HCT116 (cell line): Measurements from ENCODE around the gene KIAA1755. TPM values are rescaled to one million over a fixed set of nuclear protein-coding genes. Genes with fewer than 3 reads are reported as not detected.

ENCODE experiments used
- ATAC-seq: fragments of 200-7000 bp; cut with Tn5 transposase; 2 replicates; pipeline ENCODE4 v1.9.1; 2020; ENCODE audit warnings: mild to moderate bottlenecking, moderate library complexity
- BruUV-seq: library from RNA; stranded (reverse); fragments of 400-500 nt; replicated peaks from 2 replicates; lab custom pipeline; 2021; lab: Mats Ljungman, UMichigan
- CTCF ChIA-PET: fragments of 300-600 bp; sonication (Branson Sonifier 250); formaldehyde crosslinking; loops from one replicate; lab custom pipeline; 2021; ENCODE audit warnings: antibody characterized with exemption; lab: Charles Lee
- POLR2A ChIA-PET: fragments of 300-600, 350-600 bp; sonication (Branson Sonifier 250); formaldehyde crosslinking; loops from one replicate; lab custom pipeline; 2021; ENCODE audit warnings: antibody characterized with exemption; lab: Charles Lee
- RAD21 ChIA-PET, 2 experiments: fragments of 300-600 bp; sonication (Branson Sonifier 250); formaldehyde crosslinking; loops; one replicate each; lab custom pipeline; 2023; ENCODE audit warnings: low total read pairs in 2 of 2; ENCODE audit not compliant: uncharacterized antibody in 2 of 2, unreplicated experiment in 2 of 2, low non-redundant PET in 1 of 2; lab: Charles Lee
- DNase-seq: peaks from one replicate; pipeline ENCODE4 v3.0.0-alpha.2; 2010; ENCODE audit warnings: low read depth, low spot score
- H2AFZ ChIP-seq: fragments of 200-600 bp; shearing (Covaris generic), sonication (generic); 2 replicates; pipeline ENCODE4 v1.6.1; 2017; ENCODE audit warnings: low read depth, mixed run types, mixed read lengths, antibody characterized with exemption, low read length; ENCODE audit not compliant: poor library complexity, severe bottlenecking
- H3K27ac ChIP-seq: 2 replicates; pipeline ENCODE4 v1.5.1; 2012; ENCODE audit warnings: low read depth, low read length
- H3K27me3 ChIP-seq: fragments of 200-600 bp; sonication (generic); 2 replicates; pipeline ENCODE4 v1.6.1; 2016; ENCODE audit warnings: mixed run types, low read length, mixed read lengths; ENCODE audit not compliant: insufficient read depth
- H3K36me3 ChIP-seq, 2 experiments: fragments of 200-500 bp in 1 of 2; fragments of 200-600 bp in 1 of 2; sonication (Bioruptor generic) in 1 of 2; sonication (generic) in 1 of 2; 2 replicates each; pipeline versions ENCODE4 v1.5.1 to v1.6.1; 2014 to 2016; ENCODE audit warnings: low read length in 2 of 2, inconsistent platforms in 1 of 2, mixed read lengths in 1 of 2, mixed run types in 1 of 2; ENCODE audit not compliant: insufficient read depth in 2 of 2, control insufficient read depth in 1 of 2
- H3K4me1 ChIP-seq, 2 experiments: fragments of 200-600 bp in 1 of 2; sonication (generic) in 1 of 2; 2 replicates each; pipeline versions ENCODE4 v1.5.1 to v1.6.1; 2012 to 2017; ENCODE audit warnings: low read length in 2 of 2, inconsistent platforms in 1 of 2, mild to moderate bottlenecking in 1 of 2, mixed read lengths in 1 of 2, mixed run types in 1 of 2, moderate library complexity in 1 of 2; ENCODE audit not compliant: insufficient read depth in 2 of 2, control insufficient read depth in 1 of 2
- H3K4me2 ChIP-seq: fragments of 200-600 bp; sonication (generic); 2 replicates; pipeline ENCODE4 v1.6.1; 2017; ENCODE audit warnings: mixed run types, low read length, mixed read lengths
- H3K4me3 ChIP-seq, 2 experiments: fragments of 200-600 bp in 1 of 2; sonication (generic) in 1 of 2; replicated peaks in 1 of 2; 2 replicates each; pipeline ENCODE4 v1.5.1; 2011 to 2016; ENCODE audit warnings: low read length in 2 of 2, control low read depth in 1 of 2, low read depth in 1 of 2, mild to moderate bottlenecking in 1 of 2, mixed read lengths in 1 of 2, mixed run types in 1 of 2
- H3K79me2 ChIP-seq: fragments of 200-600 bp; sonication (generic); 2 replicates; pipeline ENCODE4 v1.6.1; 2017; ENCODE audit warnings: mild to moderate bottlenecking, mixed run types, low read length, moderate library complexity, mixed read lengths; ENCODE audit not compliant: insufficient read depth
- H3K9ac ChIP-seq: fragments of 200-600 bp; sonication (generic); 2 replicates; pipeline ENCODE4 v1.6.1; 2016; ENCODE audit warnings: low read length, mixed read lengths
- H3K9me2 ChIP-seq: fragments of 200-600 bp; sonication (generic), shearing (Covaris generic); 2 replicates; pipeline ENCODE4 v1.6.1; 2017; ENCODE audit warnings: mixed run types, mild to moderate bottlenecking, moderate library complexity; ENCODE audit not compliant: insufficient read depth
- H3K9me3 ChIP-seq, 2 experiments: fragments of 200-500 bp in 1 of 2; fragments of 200-600 bp in 1 of 2; sonication (Bioruptor generic) in 1 of 2; sonication (generic) in 1 of 2; 2 replicates each; pipeline ENCODE4 v1.6.1; 2014 to 2017; ENCODE audit warnings: low read length in 2 of 2, mixed read lengths in 2 of 2, inconsistent platforms in 1 of 2, low read depth in 1 of 2, mild to moderate bottlenecking in 1 of 2, mixed run types in 1 of 2, moderate library complexity in 1 of 2; ENCODE audit not compliant: control insufficient read depth in 1 of 2, insufficient read depth in 1 of 2
- H4K20me1 ChIP-seq: fragments of 200-600 bp; sonication (generic), shearing (Covaris generic); 2 replicates; pipeline ENCODE4 v1.6.1; 2017; ENCODE audit warnings: mixed run types, mild to moderate bottlenecking, moderate library complexity; ENCODE audit not compliant: insufficient read depth
- CTCF ChIP-seq, 3 experiments: fragments of 200-600 bp in 1 of 3; sonication (generic) in 1 of 3; IDR thresholded peaks in 2 of 3; conservative IDR thresholded peaks in 1 of 3; 2 replicates each; pipeline ENCODE4 v1.5.1; 2012 to 2017; ENCODE audit warnings: low read depth in 2 of 3, low read length in 2 of 3, antibody characterized with exemption in 1 of 3, borderline replicate concordance in 1 of 3, control low read depth in 1 of 3, mild to moderate bottlenecking in 1 of 3, mixed read lengths in 1 of 3, mixed run types in 1 of 3, moderate library complexity in 1 of 3; ENCODE audit not compliant: insufficient read depth in 1 of 3
- FOSL1 ChIP-seq: IDR thresholded peaks from 2 replicates; pipeline ENCODE4 v1.6.1; 2012; ENCODE audit warnings: low read depth
- MAX ChIP-seq: IDR thresholded peaks from 2 replicates; pipeline ENCODE4 v1.6.1; 2012
- POLR2AphosphoS5 ChIP-seq: IDR thresholded peaks from 2 replicates; pipeline ENCODE4 v1.6.1; 2011; ENCODE audit warnings: mild to moderate bottlenecking, low read depth, low read length, moderate library complexity
- REST ChIP-seq: IDR thresholded peaks from 2 replicates; pipeline ENCODE4 v1.6.1; 2012; ENCODE audit warnings: low read depth
- SIN3A ChIP-seq: IDR thresholded peaks from 2 replicates; pipeline ENCODE4 v1.6.1; 2012; ENCODE audit warnings: low read depth
- ZFX ChIP-seq: fragments of 450-650 bp; IDR thresholded peaks from 2 replicates; pipeline ENCODE4 v1.6.1; 2017
- intact Hi-C: fragments of 100-400 bp; cut with micrococcal nuclease; formaldehyde crosslinking; loops from 2 replicates; pipeline ENCODE4 v1.10.0; 2022
- total RNA-seq: library from RNA; stranded (reverse); gene quantifications from one replicate; pipeline ENCODE4 v1.2.1, GENCODE V29; 2021; ENCODE audit not compliant: unreplicated experiment

The KIAA1755 gene
- total RNA-seq, 1 experiment from 2014 or later: not detected

- Histone ChIP-seq H3K9me2 (no peaks in the 10 kb centered on the region), H3K9ac (no peak overlapping the region), H3K36me3 (no peaks in the 10 kb centered on the region), H3K9me3 (no peaks in the 10 kb centered on the region), H3K4me1 (peaks cover 0 to 2% of the 10 kb centered on the region in 2 experiments; a peak in 1 of 4 replicates), H3K4me2 (no peak overlapping the region), H4K20me1 (no peaks in the 10 kb centered on the region), H3K27ac (no peak overlapping the region), H3K79me2 (no peaks in the 10 kb centered on the region), H3K4me3 (no peak overlapping the region), H2AFZ (no peak overlapping the region), H3K27me3 (no peaks in the 10 kb centered on the region)
- no peak for ATAC-seq
- BruUV-seq: no TSS peak
- RAD21 ChIA-PET: interaction anchor here (0.6 to 1.3 kb wide), 2 partner anchors 168 to 372 kb away, joined by 3 to 4 read pairs; no protein-coding TSS in a partner anchor
- CTCF ChIA-PET: interaction anchor here (1.0 to 3.6 kb wide), 5 partner anchors 8 to 168 kb away, joined by 3 to 13 read pairs (median 5); no protein-coding TSS in a partner anchor
- TF ChIP-seq CTCF (IDR thresholded peaks at IDR 0.05 in 2 of 3, conservative IDR thresholded peaks at IDR 0.05 in 1 of 3; ENCODE audit: borderline replicate concordance in 1 of 3, insufficient read depth in 1 of 3, low read depth in 2 of 3, low read length in 2 of 3) (no peak), ZFX (no peak), MAX (no peak), FOSL1 (no peak), POLR2AphosphoS5 (no peak), REST (no peak), SIN3A (no peak)
- DNase-seq: no peak
- intact Hi-C loops: no loop called here
- POLR2A ChIA-PET: no interaction called here
These were observed 34.7 kb downstream of the KIAA1755 start for GRCh38 chr20:38225900-38226263.
